GM23248 (cell line): ENCODE results near the gene CASP9.

Experiments used
- EZH2 ChIP-seq: fragments of 200-600 bp; sonication (generic); IDR thresholded peaks from 2 replicates; pipeline ENCODE4 v1.6.1; 2018; ENCODE audit warnings: antibody characterized with exemption, mild to moderate bottlenecking; ENCODE audit not compliant: insufficient read depth, poor library complexity, severe bottlenecking
- EZH2phosphoT487 ChIP-seq: fragments of 200-600 bp; sonication (generic); IDR thresholded peaks from 2 replicates; pipeline ENCODE4 v1.6.1; 2018; ENCODE audit warnings: antibody characterized with exemption, moderate library complexity, mild to moderate bottlenecking, low read depth; ENCODE audit not compliant: insufficient read depth

GRCh38 chr1:15443281-15443680 lies 80.7 kb downstream of the CASP9 start:
- TF ChIP-seq EZH2 (no peak), EZH2phosphoT487 (no peak)
